Tibial nerve (tissue), 4 donors: ENCODE data around the gene NWD2. TPM values are rescaled to one million over a fixed set of nuclear protein-coding genes. Genes with fewer than 3 reads are reported as not detected.

Experiments used
- DNase-seq, 2 donors: peaks; one replicate each; pipeline ENCODE4 v3.0.0-alpha.2; 2019; ENCODE audit warnings: low spot score in 2 of 2
- H3K27ac ChIP-seq, 4 donors: fragments of 200-600 bp; sonication (generic) in 3 of 4; one replicate each; pipeline ENCODE4 v1.5.1; 2017 to 2019; ENCODE audit warnings: mild to moderate bottlenecking in 1 of 4
- H3K27me3 ChIP-seq, 2 donors: fragments of 200-600 bp; sonication (generic) in 1 of 2; one replicate each; pipeline versions ENCODE4 v1.5.1 to v1.6.0; 2017 to 2019
- H3K36me3 ChIP-seq, 3 donors: fragments of 200-600 bp; sonication (generic); one replicate each; pipeline ENCODE4 v1.5.1; 2018 to 2019
- H3K4me1 ChIP-seq, 4 donors: fragments of 200-600 bp; sonication (generic) in 3 of 4; one replicate each; pipeline ENCODE4 v1.5.1; 2017 to 2019
- H3K4me3 ChIP-seq, 4 donors: fragments of 200-600 bp; sonication (generic) in 3 of 4; one replicate each; pipeline ENCODE4 v1.5.1; 2017 to 2019; ENCODE audit warnings: mild to moderate bottlenecking in 1 of 4, moderate library complexity in 1 of 4
- H3K9me3 ChIP-seq, 4 donors: fragments of 200-600 bp; sonication (generic) in 3 of 4; one replicate each; pipeline ENCODE4 v1.5.1; 2017 to 2019
- CTCF ChIP-seq, 5 experiments: fragments of 200-600 bp in 3 of 5; fragments of 450-650 bp in 2 of 5; sonication (generic) in 3 of 5; IDR thresholded peaks; one replicate each; pipeline ENCODE4 v1.5.1; 2016 to 2019; ENCODE audit warnings: antibody characterized with exemption in 5 of 5, mild to moderate bottlenecking in 3 of 5, moderate library complexity in 2 of 5
- EP300 ChIP-seq, 2 donors: sonication (generic); formaldehyde crosslinking; IDR thresholded peaks; one replicate each; pipeline ENCODE4 v1.6.1; 2017; ENCODE audit warnings: antibody characterized with exemption in 2 of 2, mild to moderate bottlenecking in 1 of 2
- POLR2A ChIP-seq, 2 donors: fragments of 450-650 bp; IDR thresholded peaks; one replicate each; pipeline ENCODE4 v1.6.1; 2017; ENCODE audit warnings: antibody characterized with exemption in 2 of 2, mild to moderate bottlenecking in 2 of 2, moderate library complexity in 2 of 2
- WGBS, 2 donors: methylation state at CpG; one replicate each; pipeline ENCODE4 v1.1.5; 2018; 5-methylcytosine and 5-hydroxymethylcytosine counted together
- total RNA-seq, 4 donors: library from RNA; depleted of rRNA; stranded (reverse); fragments of >200 nt; gene quantifications; one replicate each; pipeline ENCODE4 v1.1.0, GENCODE V29; 2016

NWD2 gene
- total RNA-seq, 4 donors from 2014 or later = 0.30 to 1.1 (median 0.84) TPM; not detected in 1

GRCh38 chr4:37219990-37220389 lies 24.6 kb upstream of the NWD2 start:
- Histone ChIP-seq H3K27ac (no peak overlapping the region), H3K27me3 (no peaks in the 10 kb centered on the region), H3K9me3 (no peaks in the 10 kb centered on the region), H3K36me3 (no peaks in the 10 kb centered on the region), H3K4me3 (no peak overlapping the region), H3K4me1 (no peaks in the 10 kb centered on the region)
- TF ChIP-seq POLR2A (IDR thresholded peaks at IDR 0.05) (no peak), EP300 (IDR thresholded peaks at IDR 0.05) (no peak), CTCF (IDR thresholded peaks at IDR 0.05) (no peak)
- no peak for DNase-seq
- WGBS, 2 donors = 60 to 65% methylated on average over 2 of the region's 2 CpGs

GRCh38 chr4:37220685-37221084 lies 23.9 kb upstream of the NWD2 start:
- Histone ChIP-seq H3K9me3 (no peaks in the 10 kb centered on the region), H3K4me1 (no peaks in the 10 kb centered on the region), H3K27me3 (no peaks in the 10 kb centered on the region), H3K36me3 (no peaks in the 10 kb centered on the region), H3K4me3 (no peak overlapping the region), H3K27ac (no peak overlapping the region)
- WGBS, 2 donors = 88 to 90% methylated on average over 3 of the region's 3 CpGs
- TF ChIP-seq EP300 (IDR thresholded peaks at IDR 0.05) (no peak), POLR2A (IDR thresholded peaks at IDR 0.05) (no peak), CTCF (IDR thresholded peaks at IDR 0.05) (no peak)
- no peak for DNase-seq

GRCh38 chr4:37223732-37224131 lies 20.8 kb upstream of the NWD2 start:
- no peaks in the 10 kb centered on the region for H3K27me3 ChIP-seq
- H3K27ac ChIP-seq = no peak overlapping the region
- no peak for TF ChIP-seq CTCF (IDR thresholded peaks at IDR 0.05)
- no peak for TF ChIP-seq EP300 (IDR thresholded peaks at IDR 0.05)
- no peak for TF ChIP-seq POLR2A (IDR thresholded peaks at IDR 0.05)
- 52 to 73% methylated on average over 1 of the region's 1 CpG for WGBS, 2 donors
- no peak overlapping the region for H3K4me3 ChIP-seq
- H3K4me1 ChIP-seq = no peaks in the 10 kb centered on the region
- no peaks in the 10 kb centered on the region for H3K36me3 ChIP-seq
- no peaks in the 10 kb centered on the region for H3K9me3 ChIP-seq
- no peak for DNase-seq

GRCh38 chr4:37224854-37225253 lies 19.7 kb upstream of the NWD2 start:
- Histone ChIP-seq H3K9me3 (no peaks in the 10 kb centered on the region), H3K27ac (no peak overlapping the region), H3K4me3 (no peak overlapping the region), H3K36me3 (no peaks in the 10 kb centered on the region), H3K4me1 (no peaks in the 10 kb centered on the region), H3K27me3 (no peaks in the 10 kb centered on the region)
- 71 to 75% methylated on average over 4 of the region's 4 CpGs for WGBS, 2 donors
- no peak for TF ChIP-seq EP300 (IDR thresholded peaks at IDR 0.05)
- TF ChIP-seq POLR2A (IDR thresholded peaks at IDR 0.05) = no peak
- TF ChIP-seq CTCF (IDR thresholded peaks at IDR 0.05) = no peak
- DNase-seq = no peak

- TF ChIP-seq EP300 (IDR thresholded peaks at IDR 0.05) (no peak), POLR2A (IDR thresholded peaks at IDR 0.05) (no peak), CTCF (IDR thresholded peaks at IDR 0.05) (no peak)
- Histone ChIP-seq H3K4me1 (no peaks in the 10 kb centered on the region), H3K9me3 (no peaks in the 10 kb centered on the region), H3K27me3 (no peaks in the 10 kb centered on the region), H3K4me3 (no peak overlapping the region), H3K27ac (no peak overlapping the region), H3K36me3 (no peaks in the 10 kb centered on the region)
- WGBS, 2 donors = 44 to 55% methylated on average over 2 of the region's 2 CpGs
- DNase-seq = no peak
These were observed 18.8 kb upstream of the NWD2 start for GRCh38 chr4:37225778-37226177.
